ENCODE measurements around the gene WDR77.

- TF ChIP-seq CTCF (IDR thresholded peaks at IDR 0.05; ENCODE audit: insufficient read depth, low read depth, low read length) (no peak), EZH2 (IDR thresholded peaks at IDR 0.05; ENCODE audit: insufficient read depth, low read length) (no peak)
Measured at GRCh38 chr1:111470596-111470995, 21.5 kb upstream of the WDR77 start.

Data from astrocyte (in vitro differentiated cells and primary cell).